Heart left ventricle (tissue), 16 donors: ENCODE results near the gene C11orf91. TPM values are rescaled to one million over a fixed set of nuclear protein-coding genes. Genes with fewer than 3 reads are reported as not detected.

Experiments
- ATAC-seq, 4 donors: fragments of 200-7000 bp; cut with Tn5 transposase; one replicate each; pipeline ENCODE4 v1.9.1; 2020 to 2022; ENCODE audit warnings: moderate library complexity in 4 of 4, mild to moderate bottlenecking in 3 of 4, moderate number of reproducible peaks in 1 of 4
- DNase-seq, 5 donors: peaks; one replicate each; pipeline ENCODE4 v3.0.0-alpha.2; 2020
- H3K27ac ChIP-seq, 12 donors: fragments of 200-600 bp; sonication (generic) in 4 of 12; one replicate each; pipeline versions ENCODE4 v1.5.0 to v1.8.0; 2016 to 2022; ENCODE audit warnings: mild to moderate bottlenecking in 2 of 12
- H3K27me3 ChIP-seq, 9 donors: fragments of 200-600 bp; sonication (generic) in 2 of 9; one replicate each; pipeline versions ENCODE4 v1.5.1 to v1.8.0; 2016 to 2022; ENCODE audit warnings: mild to moderate bottlenecking in 3 of 9
- H3K36me3 ChIP-seq, 9 donors: fragments of 200-600 bp; sonication (generic) in 2 of 9; one replicate each; pipeline versions ENCODE4 v1.5.0 to v1.8.0; 2018 to 2022; ENCODE audit warnings: mild to moderate bottlenecking in 2 of 9
- H3K4me1 ChIP-seq, 12 donors: fragments of 200-600 bp; sonication (generic) in 4 of 12; one replicate each; pipeline versions ENCODE4 v1.5.0 to v1.8.0; 2016 to 2022; ENCODE audit warnings: mild to moderate bottlenecking in 3 of 12
- H3K4me3 ChIP-seq, 12 donors: fragments of 200-600 bp; sonication (generic) in 4 of 12; one replicate each; pipeline versions ENCODE4 v1.5.0 to v1.8.0; 2017 to 2022; ENCODE audit warnings: mild to moderate bottlenecking in 9 of 12, moderate library complexity in 4 of 12
- H3K9me3 ChIP-seq, 12 donors: fragments of 200-600 bp; sonication (generic) in 4 of 12; one replicate each; pipeline versions ENCODE4 v1.5.0 to v1.8.0; 2016 to 2022; ENCODE audit warnings: mild to moderate bottlenecking in 1 of 12
- CTCF ChIP-seq, 12 donors: fragments of 200-600 bp; sonication (generic) in 4 of 12; IDR thresholded peaks; one replicate each; pipeline versions ENCODE4 v1.5.0 to v1.8.0; 2018 to 2022; ENCODE audit warnings: antibody characterized with exemption in 12 of 12, mild to moderate bottlenecking in 5 of 12
- POLR2A ChIP-seq, 2 donors: fragments of 450-650 bp; IDR thresholded peaks; one replicate each; pipeline ENCODE4 v1.6.1; 2017; ENCODE audit warnings: antibody characterized with exemption in 2 of 2, mild to moderate bottlenecking in 2 of 2, moderate library complexity in 2 of 2
- WGBS, 4 donors: extraction: QIAGEN DNeasy Blood & Tissue Kit in 2 of 4; methylation state at CpG; one replicate each; pipeline versions ENCODE4 v1.1.5 to v1.1.7; 2013 to 2018; 5-methylcytosine and 5-hydroxymethylcytosine counted together
- intact Hi-C, 10 donors: fragments of 100-400 bp; cut with DNase I; formaldehyde crosslinking; loops; one replicate each; pipeline versions ENCODE4 v1.11.1 to v1.14.2; 2022
- polyA plus RNA-seq, 2 donors: library from polyadenylated mRNA; stranded (reverse); fragments of 200-250 nt; gene quantifications; one replicate each; pipeline ENCODE4 v1.2.3, GENCODE V29; 2013
- total RNA-seq, 9 donors: library from RNA; depleted of rRNA in 2 of 9; stranded (reverse); fragments of >200 nt in 2 of 9; fragmentation: NEBNext Ultra II Directional in 3 of 9; extraction: Animal tissue kit (Norgen Biotek cat#: 25700) in 3 of 9; gene quantifications; one replicate each; pipeline versions ENCODE4 v1.1.0 to v1.2.4, GENCODE V29; 2016 to 2023
- donor health status: ischemic (EF 13 %, LVEDD 7.1; RV severe dilation, severe dysfunction).
- donor health status: healthy with polysubstance abuse.
- donor health status: DM: no; HTN: yes; CAD: no.
- donor health status: DM: no; HTN: no; CAD: no.
- donor health status: ischemic (EF 25% LVEDD 6.9; RV normal size, moderate dysfunction).
- donor health status: ischemic (EF 25% LVEDD 5.7; RV mildly dilated, moderate dysfunction).
- donor health status: healthy.
- donor health status: DM: yes; HTN: yes; CAD: no.
- donor health status: ischemic (EF 35%, LVEDD 5.7; RV mildly dilated, moderate dysfunction).
- donor health status: nonischemic (EF 11% LVEDD 7.7; RV severe dilation, severe dysfunction).
- donor health status: DM: yes; HTN: yes; CAD: no.
- donor health status: PGD.
- donor health status: ischemic (EF 29% LVEDD 5.4; RV normal size, mild dysfunction).
- donor health status: nonischemic (EF 23%, LVEDD 6.1; RV moderate dilation, normal function).

C11orf91 gene
- total and polyA plus RNA-seq, 11 donors, result 0.56 to 1.00 (median 0.70) TPM; not detected in 7

GRCh38 chr11:33654594-33654993 is 46.0 kb downstream of the C11orf91 start:
- H3K9me3 ChIP-seq, result no peaks in the 10 kb centered on the region
- no peak overlapping the region for H3K4me3 ChIP-seq
- peaks cover 0 to 18% (median 8%) of the 10 kb centered on the region in 12 donors for H3K4me1 ChIP-seq
- DNase-seq, result no peak
- no peak for ATAC-seq
- TF ChIP-seq CTCF (IDR thresholded peaks at IDR 0.05) (no peak), POLR2A (IDR thresholded peaks at IDR 0.05) (no peak)
- no peaks in the 10 kb centered on the region for H3K36me3 ChIP-seq
- H3K27me3 ChIP-seq, result no peaks in the 10 kb centered on the region
- no peak overlapping the region for H3K27ac ChIP-seq
- WGBS, 4 donors, result 90 to 94% (median 92%) methylated on average over 6 of the region's 6 CpGs
- intact Hi-C loops, result no loop called here

- peak overlapping the region in 2 of 12 donors; percentile 10 to 22 for H3K27ac ChIP-seq
- intact Hi-C loops, result no loop called here
- ATAC-seq, result no peak
Observed at GRCh38 chr11:33652930-33653329, 47.7 kb downstream of the C11orf91 start.

GRCh38 chr11:33652431-33652830 is 48.2 kb downstream of the C11orf91 start:
- peak in 3 of 4 donors; percentile 54 to 71 (median 71) for ATAC-seq
- Histone ChIP-seq H3K36me3 (no peaks in the 10 kb centered on the region), H3K4me1 (peaks cover 0 to 18% (median 8%) of the 10 kb centered on the region in 12 donors), H3K9me3 (no peaks in the 10 kb centered on the region), H3K27me3 (no peaks in the 10 kb centered on the region), H3K4me3 (no peak overlapping the region), H3K27ac (peak overlapping the region in 4 of 12 donors; percentile 9 to 26 (median 16))
- TF ChIP-seq CTCF (IDR thresholded peaks at IDR 0.05), result no peak
- intact Hi-C loops, result no loop called here
- 31 to 46% (median 38%) methylated on average over 1 of the region's 1 CpG for WGBS, 4 donors
- no peak for DNase-seq

More at GRCh38 chr11:33652930-33653329, 47.7 kb downstream of the C11orf91 start:
- Histone ChIP-seq H3K4me3 (no peak overlapping the region), H3K9me3 (no peaks in the 10 kb centered on the region), H3K36me3 (no peaks in the 10 kb centered on the region), H3K27me3 (no peaks in the 10 kb centered on the region), H3K4me1 (peaks cover 0 to 18% (median 8%) of the 10 kb centered on the region in 12 donors)
- DNase-seq, result no peak
- WGBS, 4 donors, result 49 to 55% (median 51%) methylated on average over 3 of the region's 3 CpGs
- TF ChIP-seq POLR2A (IDR thresholded peaks at IDR 0.05) (no peak), CTCF (IDR thresholded peaks at IDR 0.05) (no peak)

- Histone ChIP-seq H3K9me3 (no peaks in the 10 kb centered on the region), H3K36me3 (no peaks in the 10 kb centered on the region), H3K27me3 (no peaks in the 10 kb centered on the region), H3K4me3 (no peak overlapping the region), H3K27ac (peak overlapping the region in 3 of 12 donors; percentile 10 to 26 (median 22)), H3K4me1 (peaks cover 0 to 18% (median 8%) of the 10 kb centered on the region in 12 donors)
- peak in 2 of 4 donors; percentile 7 to 16 for ATAC-seq
- intact Hi-C loops, result no loop called here
- TF ChIP-seq CTCF (IDR thresholded peaks at IDR 0.05), result no peak
- no peak for TF ChIP-seq POLR2A (IDR thresholded peaks at IDR 0.05)
- WGBS, 4 donors, result 28 to 41% (median 34%) methylated on average over 6 of the region's 6 CpGs
- no peak for DNase-seq
Observed at GRCh38 chr11:33651990-33652389, 48.6 kb downstream of the C11orf91 start.
